ENCODE data around the gene DNAH9. TPM values are rescaled to one million over a fixed set of nuclear protein-coding genes. Genes with fewer than 3 reads are reported as not detected.

The DNAH9 gene
- total RNA-seq, 1 donor from 2014 or later, result not detected

GRCh38 chr17:11737313-11737679 is 139.0 kb downstream of the DNAH9 start:
- H3K4me3 ChIP-seq (ENCODE audit: low read depth, low read length), result no peak overlapping the region
- TF ChIP-seq CTCF (conservative IDR thresholded peaks at IDR 0.05; ENCODE audit: low read depth, low read length), result no peak
- no peak for DNase-seq (ENCODE audit: low read depth)

GRCh38 chr17:11738151-11738550 is 139.9 kb downstream of the DNAH9 start:
- H3K4me3 ChIP-seq (ENCODE audit: low read depth, low read length), result no peak overlapping the region
- DNase-seq (ENCODE audit: low read depth), result no peak
- no peak for TF ChIP-seq CTCF (conservative IDR thresholded peaks at IDR 0.05; ENCODE audit: low read depth, low read length)

DNA sequence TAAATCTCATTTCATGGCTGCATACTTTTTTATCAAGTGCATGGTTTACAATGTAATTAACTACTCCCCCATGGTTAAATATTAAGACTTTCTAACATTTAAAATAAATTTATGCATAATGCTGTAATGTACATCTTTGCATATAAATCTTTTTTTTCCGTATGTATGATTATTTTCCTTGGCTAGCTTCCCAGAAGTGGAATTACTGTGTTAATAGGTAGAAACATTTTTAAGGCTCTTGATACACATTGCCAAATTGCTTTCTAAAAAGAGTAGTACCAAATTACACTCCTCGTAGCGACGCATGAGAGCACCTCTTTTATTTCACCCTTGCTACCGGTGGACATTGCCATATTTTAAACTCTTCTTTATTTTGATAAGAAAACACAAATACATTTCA is 141.1 kb downstream of the DNAH9 start:
- DNase-seq (ENCODE audit: low read depth), result no peak
- no peak overlapping the region for H3K4me3 ChIP-seq (ENCODE audit: low read depth, low read length)
- TF ChIP-seq CTCF (conservative IDR thresholded peaks at IDR 0.05; ENCODE audit: low read depth, low read length), result no peak

- no peak for TF ChIP-seq CTCF (conservative IDR thresholded peaks at IDR 0.05; ENCODE audit: low read depth, low read length)
- no peak for DNase-seq (ENCODE audit: low read depth)
- no peak overlapping the region for H3K4me3 ChIP-seq (ENCODE audit: low read depth, low read length)
Observed at GRCh38 chr17:11739848-11740247, 141.6 kb downstream of the DNAH9 start.

DNA sequence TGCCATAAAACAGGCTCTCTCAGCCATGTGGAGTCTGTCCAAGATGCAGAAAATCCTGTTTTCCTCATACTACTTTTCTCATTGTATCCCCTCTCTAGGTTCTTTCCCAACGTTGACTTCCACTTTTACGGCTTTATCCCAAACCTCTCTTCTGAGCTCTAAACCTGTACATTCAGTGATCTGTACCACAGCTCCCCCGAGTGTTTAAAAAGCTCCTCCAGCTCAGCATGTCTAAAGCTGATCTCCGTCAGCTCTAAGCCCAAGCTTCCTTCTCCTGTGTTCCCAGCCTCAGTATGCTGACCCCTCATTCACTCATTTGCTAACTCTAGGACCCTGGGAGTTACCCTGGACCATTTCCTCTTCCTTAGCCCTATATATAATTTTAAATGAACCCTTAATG is 144.6 kb downstream of the DNAH9 start:
- DNase-seq (ENCODE audit: low read depth), result no peak
- TF ChIP-seq CTCF (conservative IDR thresholded peaks at IDR 0.05; ENCODE audit: low read depth, low read length), result peak; percentile 25

DNA sequence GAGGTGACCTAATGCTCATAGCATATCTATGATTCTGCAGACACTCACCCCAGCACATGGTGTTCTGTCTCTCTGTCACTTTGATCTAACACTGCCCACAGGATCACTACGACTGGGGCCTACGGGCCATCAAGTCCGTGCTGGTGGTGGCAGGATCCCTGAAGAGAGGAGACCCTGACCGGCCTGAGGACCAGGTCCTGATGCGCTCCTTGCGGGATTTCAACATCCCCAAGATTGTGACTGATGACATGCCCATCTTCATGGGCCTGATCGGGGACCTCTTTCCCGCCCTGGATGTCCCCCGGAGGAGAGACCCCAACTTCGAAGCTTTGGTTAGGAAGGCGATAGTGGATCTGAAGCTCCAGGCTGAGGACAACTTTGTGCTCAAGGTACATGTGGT is 146.4 kb downstream of the DNAH9 start:
- no peak for TF ChIP-seq CTCF (conservative IDR thresholded peaks at IDR 0.05; ENCODE audit: low read depth, low read length)
- DNase-seq (ENCODE audit: low read depth), result no peak
- H3K4me3 ChIP-seq (ENCODE audit: low read depth, low read length), result no peak overlapping the region

More for the DNA sequence above, 144.6 kb downstream of the DNAH9 start:
- H3K4me3 ChIP-seq (ENCODE audit: low read depth, low read length), result no peak overlapping the region

DNA sequence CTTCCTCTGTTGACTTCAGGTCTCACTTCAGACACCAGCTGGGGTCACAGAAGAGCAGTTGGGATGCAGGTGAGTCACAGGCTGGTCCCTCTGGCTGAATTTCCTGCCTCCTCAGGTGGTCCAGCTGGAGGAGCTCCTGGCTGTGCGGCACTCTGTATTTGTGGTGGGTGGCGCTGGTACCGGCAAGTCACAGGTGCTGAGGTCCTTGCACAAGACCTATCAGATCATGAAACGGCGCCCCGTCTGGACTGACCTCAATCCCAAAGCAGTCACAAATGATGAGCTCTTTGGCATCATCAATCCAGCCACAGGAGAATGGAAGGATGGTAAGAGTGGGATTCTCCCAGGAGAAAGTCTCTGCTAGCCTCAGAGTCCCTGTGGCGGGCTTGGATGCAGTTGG is 149.2 kb downstream of the DNAH9 start:
- no peak for TF ChIP-seq CTCF (conservative IDR thresholded peaks at IDR 0.05; ENCODE audit: low read depth, low read length)
- no peak for DNase-seq (ENCODE audit: low read depth)
- no peak overlapping the region for H3K4me3 ChIP-seq (ENCODE audit: low read depth, low read length)
